T-helper 2 cell treated with Interferon-gamma antibody and Interleukin-4, amounts not matched to agents 5 μg/mL and 100 μg/mL, for 36 hours (primary cell): ENCODE measurements around the gene IL15.
"Not testable (repeated sequence)": the region's sequence is repeated elsewhere in the genome, so short reads cannot be mapped to it uniquely, and the experiment has no call there.

Experiments used
- DNase-seq: peaks from one replicate; pipeline ENCODE4 v3.0.0; 2021; ENCODE audit warnings: low spot score
- H3K27ac Mint-ChIP-seq: one replicate; pipeline ENCODE4 v1.8.0; 2021; ENCODE audit warnings: mild to moderate bottlenecking, mixed read lengths
- H3K27me3 Mint-ChIP-seq: one replicate; pipeline ENCODE4 v1.8.0; 2021; ENCODE audit warnings: low read depth, mixed read lengths
- H3K36me3 Mint-ChIP-seq: one replicate; pipeline ENCODE4 v1.8.0; 2021; ENCODE audit warnings: low read depth, mixed read lengths
- H3K4me1 Mint-ChIP-seq: one replicate; pipeline ENCODE4 v1.8.0; 2021; ENCODE audit warnings: low read depth, mixed read lengths
- H3K4me3 Mint-ChIP-seq: one replicate; pipeline ENCODE4 v1.8.0; 2022; ENCODE audit warnings: mild to moderate bottlenecking, moderate library complexity, mixed read lengths
- H3K9me3 Mint-ChIP-seq: one replicate; pipeline ENCODE4 v1.8.0; 2021; ENCODE audit warnings: mixed read lengths

IL15 gene

GRCh38 chr4:141731481-141731880 is 95.1 kb downstream of the IL15 start:
- no peak for DNase-seq
- Mint-ChIP-seq H3K27me3 (no peaks in the 10 kb centered on the region), H3K27ac (no peak overlapping the region), H3K4me3 (no peak overlapping the region), H3K9me3 (no peaks in the 10 kb centered on the region), H3K4me1 (no peaks in the 10 kb centered on the region), H3K36me3 (no peaks in the 10 kb centered on the region)

- no peak overlapping the region for H3K27ac Mint-ChIP-seq
- DNase-seq = no peak
- no peaks in the 10 kb centered on the region for H3K36me3 Mint-ChIP-seq
- no peak overlapping the region for H3K4me3 Mint-ChIP-seq
- H3K4me1 Mint-ChIP-seq = no peaks in the 10 kb centered on the region
- no peaks in the 10 kb centered on the region for H3K27me3 Mint-ChIP-seq
- peaks cover 8% of the 10 kb centered on the region for H3K9me3 Mint-ChIP-seq
These were observed 103.3 kb downstream of the IL15 start for GRCh38 chr4:141739636-141740035.

GRCh38 chr4:141746026-141746425 is 109.6 kb downstream of the IL15 start:
- no peak overlapping the region for H3K27ac Mint-ChIP-seq
- H3K9me3 Mint-ChIP-seq = peaks cover 8% of the 10 kb centered on the region
- no peaks in the 10 kb centered on the region for H3K36me3 Mint-ChIP-seq
- H3K4me3 Mint-ChIP-seq = no peak overlapping the region
- no peak for DNase-seq
- H3K27me3 Mint-ChIP-seq = peaks cover 2% of the 10 kb centered on the region
- no peaks in the 10 kb centered on the region for H3K4me1 Mint-ChIP-seq

- DNase-seq, H3K4me3 Mint-ChIP-seq, H3K4me1 Mint-ChIP-seq, H3K27ac Mint-ChIP-seq, H3K9me3 Mint-ChIP-seq, H3K36me3 Mint-ChIP-seq, H3K27me3 Mint-ChIP-seq: not testable (repeated sequence)
These were observed 115.4 kb downstream of the IL15 start for GRCh38 chr4:141751806-141752205.

GRCh38 chr4:141757287-141757686 is 120.9 kb downstream of the IL15 start:
- Mint-ChIP-seq H3K27ac (no peak overlapping the region), H3K36me3 (no peaks in the 10 kb centered on the region), H3K4me1 (no peaks in the 10 kb centered on the region), H3K9me3 (no peaks in the 10 kb centered on the region), H3K27me3 (no peaks in the 10 kb centered on the region), H3K4me3 (no peak overlapping the region)
- DNase-seq = no peak

GRCh38 chr4:141759796-141760425 is 123.5 kb downstream of the IL15 start:
- Mint-ChIP-seq H3K27ac (no peak overlapping the region), H3K9me3 (no peaks in the 10 kb centered on the region), H3K4me3 (no peak overlapping the region), H3K4me1 (no peaks in the 10 kb centered on the region), H3K27me3 (no peaks in the 10 kb centered on the region), H3K36me3 (no peaks in the 10 kb centered on the region)
- no peak for DNase-seq

- Mint-ChIP-seq H3K4me1 (no peaks in the 10 kb centered on the region), H3K27ac (no peak overlapping the region), H3K36me3 (no peaks in the 10 kb centered on the region), H3K27me3 (no peaks in the 10 kb centered on the region), H3K9me3 (no peaks in the 10 kb centered on the region), H3K4me3 (no peak overlapping the region)
- no peak for DNase-seq
These were observed 125.5 kb downstream of the IL15 start for GRCh38 chr4:141761926-141762325.

GRCh38 chr4:141763374-141763773 is 127.0 kb downstream of the IL15 start:
- Mint-ChIP-seq H3K36me3 (no peaks in the 10 kb centered on the region), H3K9me3 (no peaks in the 10 kb centered on the region), H3K27me3 (no peaks in the 10 kb centered on the region), H3K4me3 (no peak overlapping the region), H3K27ac (no peak overlapping the region), H3K4me1 (no peaks in the 10 kb centered on the region)
- no peak for DNase-seq

GRCh38 chr4:141768954-141769353 is 132.6 kb downstream of the IL15 start:
- no peak overlapping the region for H3K4me3 Mint-ChIP-seq
- H3K4me1 Mint-ChIP-seq = peaks cover 12% of the 10 kb centered on the region
- H3K9me3 Mint-ChIP-seq = no peaks in the 10 kb centered on the region
- H3K27me3 Mint-ChIP-seq = no peaks in the 10 kb centered on the region
- no peaks in the 10 kb centered on the region for H3K36me3 Mint-ChIP-seq
- H3K27ac Mint-ChIP-seq = no peak overlapping the region
- DNase-seq = no peak

GRCh38 chr4:141771889-141772830 is 135.8 kb downstream of the IL15 start:
- no peaks in the 10 kb centered on the region for H3K9me3 Mint-ChIP-seq
- peak; percentile 16 for DNase-seq

GRCh38 chr4:141772838-141773237 is 136.5 kb downstream of the IL15 start:
- no peak for DNase-seq
- H3K4me1 Mint-ChIP-seq = peaks cover 12% of the 10 kb centered on the region
- no peaks in the 10 kb centered on the region for H3K36me3 Mint-ChIP-seq
- H3K4me3 Mint-ChIP-seq = peak overlapping the region; percentile 29
- H3K27me3 Mint-ChIP-seq = no peaks in the 10 kb centered on the region
- no peaks in the 10 kb centered on the region for H3K9me3 Mint-ChIP-seq
- no peak overlapping the region for H3K27ac Mint-ChIP-seq

More at GRCh38 chr4:141771889-141772830, 135.8 kb downstream of the IL15 start:
- Mint-ChIP-seq H3K27me3 (no peaks in the 10 kb centered on the region), H3K4me1 (peaks cover 12% of the 10 kb centered on the region), H3K36me3 (no peaks in the 10 kb centered on the region), H3K4me3 (peak overlapping the region; percentile 29), H3K27ac (peak overlapping the region; percentile 15)

- no peak overlapping the region for H3K27ac Mint-ChIP-seq
- no peaks in the 10 kb centered on the region for H3K36me3 Mint-ChIP-seq
- H3K27me3 Mint-ChIP-seq = no peaks in the 10 kb centered on the region
- no peak overlapping the region for H3K4me3 Mint-ChIP-seq
- no peaks in the 10 kb centered on the region for H3K9me3 Mint-ChIP-seq
- no peaks in the 10 kb centered on the region for H3K4me1 Mint-ChIP-seq
- DNase-seq = no peak
These were observed 145.8 kb downstream of the IL15 start for GRCh38 chr4:141782205-141782604.
